ENCODE measurements around the gene S1PR2.

DNA sequence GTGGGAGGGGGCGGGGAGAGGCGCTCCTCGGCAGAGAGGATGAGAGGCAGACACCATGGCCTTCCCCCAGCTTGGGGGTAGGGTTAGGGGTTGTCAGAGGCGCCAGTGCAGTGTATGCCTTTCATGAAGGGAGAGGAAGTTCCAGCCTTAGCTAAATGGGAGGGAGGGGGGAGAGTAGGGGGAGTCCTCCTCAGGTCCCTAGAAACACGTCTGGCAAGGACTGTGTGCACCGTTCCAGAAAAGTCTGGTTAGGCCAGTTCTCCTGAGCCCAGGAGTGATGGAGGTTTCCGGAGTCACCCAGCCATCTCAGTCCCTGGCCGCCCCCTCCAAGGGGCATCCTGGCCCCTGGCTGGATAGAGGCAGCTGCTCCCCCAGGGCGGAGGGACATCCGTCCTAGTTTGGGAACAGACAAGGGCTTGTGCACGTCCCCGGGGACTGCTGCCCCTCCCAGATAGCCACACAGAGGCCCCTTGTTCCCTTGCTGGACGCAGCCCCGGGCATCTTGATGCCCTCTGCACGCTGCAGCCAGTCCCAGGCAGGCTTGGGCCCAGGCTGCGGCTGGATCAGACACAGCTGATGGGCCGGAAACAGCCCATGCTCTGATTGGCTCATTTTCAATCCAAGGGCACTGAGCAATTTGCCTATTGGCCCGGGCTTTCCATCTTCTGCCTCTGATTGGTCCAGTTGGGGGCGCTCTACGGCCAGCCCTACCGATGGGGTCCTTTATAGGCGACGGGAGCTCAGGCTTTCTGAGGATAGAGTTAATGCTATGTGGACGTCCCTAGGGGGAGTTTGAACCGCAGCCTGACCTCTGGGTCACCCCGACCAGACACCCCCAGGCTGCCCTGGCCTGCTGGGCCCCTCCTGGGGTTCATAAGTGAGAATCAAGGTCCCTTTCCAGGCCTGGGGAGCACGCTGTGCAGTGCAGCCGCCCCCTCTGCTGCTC lies 3.8 kb downstream of the S1PR2 start:
- TF ChIP-seq, protein P1, sequence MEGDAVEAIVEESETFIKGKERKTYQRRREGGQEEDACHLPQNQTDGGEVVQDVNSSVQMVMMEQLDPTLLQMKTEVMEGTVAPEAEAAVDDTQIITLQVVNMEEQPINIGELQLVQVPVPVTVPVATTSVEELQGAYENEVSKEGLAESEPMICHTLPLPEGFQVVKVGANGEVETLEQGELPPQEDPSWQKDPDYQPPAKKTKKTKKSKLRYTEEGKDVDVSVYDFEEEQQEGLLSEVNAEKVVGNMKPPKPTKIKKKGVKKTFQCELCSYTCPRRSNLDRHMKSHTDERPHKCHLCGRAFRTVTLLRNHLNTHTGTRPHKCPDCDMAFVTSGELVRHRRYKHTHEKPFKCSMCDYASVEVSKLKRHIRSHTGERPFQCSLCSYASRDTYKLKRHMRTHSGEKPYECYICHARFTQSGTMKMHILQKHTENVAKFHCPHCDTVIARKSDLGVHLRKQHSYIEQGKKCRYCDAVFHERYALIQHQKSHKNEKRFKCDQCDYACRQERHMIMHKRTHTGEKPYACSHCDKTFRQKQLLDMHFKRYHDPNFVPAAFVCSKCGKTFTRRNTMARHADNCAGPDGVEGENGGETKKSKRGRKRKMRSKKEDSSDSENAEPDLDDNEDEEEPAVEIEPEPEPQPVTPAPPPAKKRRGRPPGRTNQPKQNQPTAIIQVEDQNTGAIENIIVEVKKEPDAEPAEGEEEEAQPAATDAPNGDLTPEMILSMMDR (IDR thresholded peaks at IDR 0.05) = no peak
- TF ChIP-seq EP300 (IDR thresholded peaks at IDR 0.05; ENCODE audit: low read depth) (no peak), POLR2AphosphoS5 (IDR thresholded peaks at IDR 0.05) (peak in 1 of 3 donors; percentile 11), POLR2A (IDR thresholded peaks at IDR 0.05) (no peak)

Data from transverse colon (tissue), 4 donors.